Measurements from ENCODE around the gene KCNJ14.
A peak's percentile ranks its signal among the peaks of the same experiment; 100 is the strongest.

Gene KCNJ14

GRCh38 chr19:48508729-48509411 lies 53.5 kb downstream of the KCNJ14 start:
- ATAC-seq: no peak

DNA sequence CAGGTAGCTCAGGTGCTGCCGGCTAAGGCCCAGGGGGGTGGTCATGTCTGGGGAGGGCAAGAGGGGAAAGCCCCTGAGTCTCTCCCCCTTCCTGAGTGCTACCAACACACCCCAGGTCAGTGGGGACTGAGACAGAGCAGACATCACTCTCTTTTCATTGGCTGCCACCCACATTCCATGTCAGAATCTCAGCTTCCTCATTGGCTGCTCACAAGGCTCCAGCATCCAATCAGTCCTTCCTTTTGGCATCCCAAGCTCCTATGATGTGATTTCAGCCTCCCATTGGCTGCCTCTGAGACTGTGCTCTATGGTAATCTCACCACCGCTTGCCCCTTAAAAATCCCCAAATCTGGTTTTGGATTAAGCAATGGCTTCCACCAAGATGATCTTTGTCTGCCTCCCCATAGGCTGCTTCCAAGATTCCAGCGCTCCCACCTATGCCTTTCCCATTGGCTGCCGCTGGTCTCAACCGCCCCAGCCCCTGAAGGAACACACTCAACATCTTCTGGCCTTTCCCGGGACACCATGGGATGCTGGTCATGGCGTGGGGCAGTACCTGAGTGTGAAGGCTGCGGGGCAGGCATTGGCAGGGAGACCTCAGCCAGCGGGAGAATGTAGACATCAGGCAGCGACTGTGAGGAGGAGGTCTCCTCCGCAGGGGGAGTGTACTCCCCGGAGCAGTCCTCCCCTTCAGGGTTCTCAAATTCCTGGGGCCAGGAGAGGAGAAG lies 54.3 kb downstream of the KCNJ14 start:
- TF ChIP-seq BACH2 (CRISPR knock-in tag; IDR thresholded peaks at IDR 0.05; ENCODE audit: borderline replicate concordance) (no peak), ARNTL (CRISPR knock-in tag; IDR thresholded peaks at IDR 0.05; ENCODE audit: borderline replicate concordance, low read depth) (no peak), ZNF70 (CRISPR knock-in tag; IDR thresholded peaks at IDR 0.05) (no peak), OSR1 (CRISPR knock-in tag; IDR thresholded peaks at IDR 0.05) (no peak), TCF4 (CRISPR knock-in tag; IDR thresholded peaks at IDR 0.05; ENCODE audit: borderline replicate concordance) (no peak), ESRRG (CRISPR knock-in tag; IDR thresholded peaks at IDR 0.05) (no peak), ZNF565 (CRISPR knock-in tag; conservative IDR thresholded peaks at IDR 0.05; ENCODE audit: low read depth) (no peak), TOX (CRISPR knock-in tag; IDR thresholded peaks at IDR 0.05; ENCODE audit: borderline replicate concordance) (no peak)
- TF ChIP-seq, protein P1, sequence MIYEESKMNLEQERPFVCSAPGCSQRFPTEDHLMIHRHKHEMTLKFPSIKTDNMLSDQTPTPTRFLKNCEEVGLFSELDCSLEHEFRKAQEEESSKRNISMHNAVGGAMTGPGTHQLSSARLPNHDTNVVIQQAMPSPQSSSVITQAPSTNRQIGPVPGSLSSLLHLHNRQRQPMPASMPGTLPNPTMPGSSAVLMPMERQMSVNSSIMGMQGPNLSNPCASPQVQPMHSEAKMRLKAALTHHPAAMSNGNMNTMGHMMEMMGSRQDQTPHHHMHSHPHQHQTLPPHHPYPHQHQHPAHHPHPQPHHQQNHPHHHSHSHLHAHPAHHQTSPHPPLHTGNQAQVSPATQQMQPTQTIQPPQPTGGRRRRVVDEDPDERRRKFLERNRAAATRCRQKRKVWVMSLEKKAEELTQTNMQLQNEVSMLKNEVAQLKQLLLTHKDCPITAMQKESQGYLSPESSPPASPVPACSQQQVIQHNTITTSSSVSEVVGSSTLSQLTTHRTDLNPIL (CRISPR knock-in tag; IDR thresholded peaks at IDR 0.05; ENCODE audit: low read depth): no peak
- ATAC-seq: peak; percentile 7; the same call in 1 of the 3 replicates

More at GRCh38 chr19:48508729-48509411, 53.5 kb downstream of the KCNJ14 start:
- TF ChIP-seq ZNF8 (CRISPR knock-in tag; IDR thresholded peaks at IDR 0.05): no peak
- no peak for TF ChIP-seq ZNF565 (CRISPR knock-in tag; conservative IDR thresholded peaks at IDR 0.05; ENCODE audit: low read depth)
- TF ChIP-seq TOX (CRISPR knock-in tag; IDR thresholded peaks at IDR 0.05; ENCODE audit: borderline replicate concordance): no peak
- no peak for TF ChIP-seq ZFP30 (CRISPR knock-in tag; IDR thresholded peaks at IDR 0.05)
- TF ChIP-seq, protein P2, sequence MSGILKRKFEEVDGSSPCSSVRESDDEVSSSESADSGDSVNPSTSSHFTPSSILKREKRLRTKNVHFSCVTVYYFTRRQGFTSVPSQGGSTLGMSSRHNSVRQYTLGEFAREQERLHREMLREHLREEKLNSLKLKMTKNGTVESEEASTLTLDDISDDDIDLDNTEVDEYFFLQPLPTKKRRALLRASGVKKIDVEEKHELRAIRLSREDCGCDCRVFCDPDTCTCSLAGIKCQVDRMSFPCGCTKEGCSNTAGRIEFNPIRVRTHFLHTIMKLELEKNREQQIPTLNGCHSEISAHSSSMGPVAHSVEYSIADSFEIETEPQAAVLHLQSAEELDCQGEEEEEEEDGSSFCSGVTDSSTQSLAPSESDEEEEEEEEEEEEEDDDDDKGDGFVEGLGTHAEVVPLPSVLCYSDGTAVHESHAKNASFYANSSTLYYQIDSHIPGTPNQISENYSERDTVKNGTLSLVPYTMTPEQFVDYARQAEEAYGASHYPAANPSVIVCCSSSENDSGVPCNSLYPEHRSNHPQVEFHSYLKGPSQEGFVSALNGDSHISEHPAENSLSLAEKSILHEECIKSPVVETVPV (CRISPR knock-in tag; IDR thresholded peaks at IDR 0.05): no peak
- TF ChIP-seq PPARA (CRISPR knock-in tag; IDR thresholded peaks at IDR 0.05; ENCODE audit: borderline replicate concordance): no peak

DNA sequence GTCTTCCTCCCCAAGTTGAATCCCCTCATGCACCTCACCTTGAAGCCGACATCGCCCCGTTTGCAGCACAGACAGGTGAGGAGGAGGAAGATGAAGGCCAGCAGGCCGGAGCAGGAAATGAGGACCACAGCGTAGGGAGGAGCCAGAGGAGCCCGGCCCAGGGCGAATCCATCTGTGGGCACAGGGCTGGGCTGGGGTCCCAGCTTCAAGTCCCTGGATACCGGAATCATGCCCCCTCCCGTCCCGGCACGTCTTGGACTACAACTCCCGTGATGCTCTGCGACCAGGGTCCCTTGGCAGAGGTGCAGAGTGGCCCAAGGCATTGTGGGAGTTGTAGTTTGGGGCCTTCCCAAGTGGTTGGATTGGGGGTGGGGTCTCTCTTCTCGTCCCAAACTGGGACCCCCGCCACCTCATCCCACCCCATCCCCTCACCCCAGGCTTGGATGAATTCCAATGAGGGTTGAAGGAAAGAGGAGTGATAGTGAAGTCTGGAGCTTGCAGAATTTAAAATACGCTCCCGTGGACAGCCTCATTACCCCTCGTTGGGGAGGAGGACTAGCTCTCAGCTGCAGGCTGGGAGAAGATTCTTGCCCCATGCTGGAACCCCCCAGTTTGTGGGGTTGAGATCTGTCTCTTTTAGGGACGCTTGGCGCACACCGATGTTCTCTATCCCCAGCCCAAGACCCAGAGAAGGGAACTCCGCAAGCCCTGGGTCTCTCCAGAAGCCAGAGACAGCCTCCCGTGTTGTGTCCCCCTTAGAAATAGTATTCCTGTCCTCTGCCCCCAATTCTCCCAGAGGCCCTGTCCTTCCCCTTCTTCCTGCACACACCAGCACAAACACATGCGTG lies 55.3 kb downstream of the KCNJ14 start:
- peak; percentile 59 for ATAC-seq
- TF ChIP-seq GLIS3 (CRISPR knock-in tag; IDR thresholded peaks at IDR 0.05) (no peak), ZNF565 (CRISPR knock-in tag; conservative IDR thresholded peaks at IDR 0.05; ENCODE audit: low read depth) (no peak), ARNTL (CRISPR knock-in tag; IDR thresholded peaks at IDR 0.05; ENCODE audit: borderline replicate concordance, low read depth) (no peak), ESRRG (CRISPR knock-in tag; IDR thresholded peaks at IDR 0.05) (no peak), ZFP30 (CRISPR knock-in tag; IDR thresholded peaks at IDR 0.05) (no peak), ZNF8 (CRISPR knock-in tag; IDR thresholded peaks at IDR 0.05) (no peak), TOX (CRISPR knock-in tag; IDR thresholded peaks at IDR 0.05; ENCODE audit: borderline replicate concordance) (no peak), RARB (CRISPR knock-in tag; IDR thresholded peaks at IDR 0.05) (no peak), SNAI2 (CRISPR knock-in tag; IDR thresholded peaks at IDR 0.05) (no peak), BACH2 (CRISPR knock-in tag; IDR thresholded peaks at IDR 0.05; ENCODE audit: borderline replicate concordance) (no peak), ZFP3 (CRISPR knock-in tag; IDR thresholded peaks at IDR 0.05) (no peak), OSR1 (CRISPR knock-in tag; IDR thresholded peaks at IDR 0.05) (no peak), ZNF70 (CRISPR knock-in tag; IDR thresholded peaks at IDR 0.05) (no peak)
- TF ChIP-seq, protein P3, sequence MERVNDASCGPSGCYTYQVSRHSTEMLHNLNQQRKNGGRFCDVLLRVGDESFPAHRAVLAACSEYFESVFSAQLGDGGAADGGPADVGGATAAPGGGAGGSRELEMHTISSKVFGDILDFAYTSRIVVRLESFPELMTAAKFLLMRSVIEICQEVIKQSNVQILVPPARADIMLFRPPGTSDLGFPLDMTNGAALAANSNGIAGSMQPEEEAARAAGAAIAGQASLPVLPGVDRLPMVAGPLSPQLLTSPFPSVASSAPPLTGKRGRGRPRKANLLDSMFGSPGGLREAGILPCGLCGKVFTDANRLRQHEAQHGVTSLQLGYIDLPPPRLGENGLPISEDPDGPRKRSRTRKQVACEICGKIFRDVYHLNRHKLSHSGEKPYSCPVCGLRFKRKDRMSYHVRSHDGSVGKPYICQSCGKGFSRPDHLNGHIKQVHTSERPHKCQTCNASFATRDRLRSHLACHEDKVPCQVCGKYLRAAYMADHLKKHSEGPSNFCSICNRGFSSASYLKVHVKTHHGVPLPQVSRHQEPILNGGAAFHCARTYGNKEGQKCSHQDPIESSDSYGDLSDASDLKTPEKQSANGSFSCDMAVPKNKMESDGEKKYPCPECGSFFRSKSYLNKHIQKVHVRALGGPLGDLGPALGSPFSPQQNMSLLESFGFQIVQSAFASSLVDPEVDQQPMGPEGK (CRISPR knock-in tag; IDR thresholded peaks at IDR 0.05; ENCODE audit: borderline replicate concordance): no peak
- TF ChIP-seq, protein P2 (CRISPR knock-in tag; IDR thresholded peaks at IDR 0.05): no peak
- TF ChIP-seq, protein P4, sequence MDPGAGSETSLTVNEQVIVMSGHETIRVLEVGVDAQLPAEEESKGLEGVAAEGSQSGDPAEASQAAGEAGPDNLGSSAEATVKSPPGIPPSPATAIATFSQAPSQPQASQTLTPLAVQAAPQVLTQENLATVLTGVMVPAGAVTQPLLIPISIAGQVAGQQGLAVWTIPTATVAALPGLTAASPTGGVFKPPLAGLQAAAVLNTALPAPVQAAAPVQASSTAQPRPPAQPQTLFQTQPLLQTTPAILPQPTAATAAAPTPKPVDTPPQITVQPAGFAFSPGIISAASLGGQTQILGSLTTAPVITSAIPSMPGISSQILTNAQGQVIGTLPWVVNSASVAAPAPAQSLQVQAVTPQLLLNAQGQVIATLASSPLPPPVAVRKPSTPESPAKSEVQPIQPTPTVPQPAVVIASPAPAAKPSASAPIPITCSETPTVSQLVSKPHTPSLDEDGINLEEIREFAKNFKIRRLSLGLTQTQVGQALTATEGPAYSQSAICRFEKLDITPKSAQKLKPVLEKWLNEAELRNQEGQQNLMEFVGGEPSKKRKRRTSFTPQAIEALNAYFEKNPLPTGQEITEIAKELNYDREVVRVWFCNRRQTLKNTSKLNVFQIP (CRISPR knock-in tag; IDR thresholded peaks at IDR 0.05; ENCODE audit: borderline replicate concordance, low read depth): no peak
- TF ChIP-seq, protein P1 (CRISPR knock-in tag; IDR thresholded peaks at IDR 0.05; ENCODE audit: low read depth): no peak
